Smooth muscle cell (in vitro differentiated cells): ENCODE measurements around the gene DOK6. TPM values are rescaled to one million over a fixed set of nuclear protein-coding genes. Genes with fewer than 3 reads are reported as not detected.

Source experiments
- DNase-seq: peaks from one replicate; lab custom pipeline; 2025; ENCODE audit not compliant: unreplicated experiment; lab: John Stamatoyannopoulos, UW
- H2AFZ ChIP-seq: fragments of 200-600 bp; sonication (generic); 2 replicates; pipeline ENCODE4 v1.6.0; 2016; ENCODE audit warnings: antibody characterized with exemption, low read depth, mild to moderate bottlenecking
- H3F3A ChIP-seq: fragments of 200-600 bp; sonication (generic); 2 replicates; pipeline ENCODE4 v1.6.0; 2017; ENCODE audit warnings: antibody characterized with exemption, low read depth
- H3K27ac ChIP-seq: fragments of 200-600 bp; sonication (generic); 2 replicates; pipeline ENCODE4 v1.5.1; 2016; ENCODE audit warnings: low read depth, mild to moderate bottlenecking
- H3K27me3 ChIP-seq: fragments of 200-600 bp; sonication (generic); 2 replicates; pipeline ENCODE4 v1.6.1; 2016; ENCODE audit warnings: low read depth, mild to moderate bottlenecking
- H3K36me3 ChIP-seq: fragments of 200-600 bp; sonication (generic); 2 replicates; pipeline ENCODE4 v1.5.1; 2016; ENCODE audit warnings: low read depth
- H3K4me1 ChIP-seq: fragments of 200-600 bp; sonication (generic); 2 replicates; pipeline ENCODE4 v1.5.1; 2016; ENCODE audit warnings: low read depth
- H3K4me2 ChIP-seq: fragments of 200-600 bp; sonication (generic); 2 replicates; pipeline ENCODE4 v1.6.0; 2016; ENCODE audit warnings: mild to moderate bottlenecking
- H3K4me3 ChIP-seq: fragments of 200-600 bp; sonication (generic); 2 replicates; pipeline ENCODE4 v1.5.1; 2016; ENCODE audit warnings: mild to moderate bottlenecking
- H3K79me2 ChIP-seq: fragments of 200-600 bp; sonication (generic); 2 replicates; pipeline ENCODE4 v1.6.0; 2016; ENCODE audit warnings: low read depth, mild to moderate bottlenecking
- H3K9ac ChIP-seq: fragments of 200-600 bp; sonication (generic); 2 replicates; pipeline ENCODE4 v1.6.0; 2016; ENCODE audit warnings: low read depth
- H3K9me3 ChIP-seq: fragments of 200-600 bp; sonication (generic); replicated peaks from 2 replicates; pipeline ENCODE4 v1.5.1; 2016; ENCODE audit warnings: low read depth
- H4K20me1 ChIP-seq: fragments of 200-600 bp; sonication (generic); 2 replicates; pipeline ENCODE4 v1.6.0; 2016; ENCODE audit warnings: low read depth
- WGBS: methylation state at CpG from one replicate; pipeline ENCODE4 v1.1.7; 2016; ENCODE audit warnings: low lambda C conversion rate; 5-methylcytosine and 5-hydroxymethylcytosine counted together
- polyA plus RNA-seq: library from polyadenylated mRNA; unstranded; fragments of >200 nt; fragmentation: Nextera tagmentation; extraction: Ambion mirVana; gene quantifications from 2 replicates; pipeline ENCODE4 v1.2.1, GENCODE V29; 2016
- total RNA-seq: library from RNA; depleted of rRNA; stranded (reverse); fragments of >200 nt; gene quantifications from 2 replicates; pipeline ENCODE4 v1.2.3, GENCODE V29; 2014
- TF ChIP-seq, protein P1 (sequence below): fragments of 200-600 bp; sonication (generic); IDR thresholded peaks from 2 replicates; pipeline ENCODE4 v1.5.1; 2017; ENCODE audit warnings: borderline replicate concordance, mild to moderate bottlenecking, antibody characterized with exemption; ENCODE audit not compliant: insufficient read depth, poor library complexity, severe bottlenecking

Gene DOK6
- total and polyA plus RNA-seq, 2 experiments from 2014 or later, result 7.2 to 21.4 TPM

DNA sequence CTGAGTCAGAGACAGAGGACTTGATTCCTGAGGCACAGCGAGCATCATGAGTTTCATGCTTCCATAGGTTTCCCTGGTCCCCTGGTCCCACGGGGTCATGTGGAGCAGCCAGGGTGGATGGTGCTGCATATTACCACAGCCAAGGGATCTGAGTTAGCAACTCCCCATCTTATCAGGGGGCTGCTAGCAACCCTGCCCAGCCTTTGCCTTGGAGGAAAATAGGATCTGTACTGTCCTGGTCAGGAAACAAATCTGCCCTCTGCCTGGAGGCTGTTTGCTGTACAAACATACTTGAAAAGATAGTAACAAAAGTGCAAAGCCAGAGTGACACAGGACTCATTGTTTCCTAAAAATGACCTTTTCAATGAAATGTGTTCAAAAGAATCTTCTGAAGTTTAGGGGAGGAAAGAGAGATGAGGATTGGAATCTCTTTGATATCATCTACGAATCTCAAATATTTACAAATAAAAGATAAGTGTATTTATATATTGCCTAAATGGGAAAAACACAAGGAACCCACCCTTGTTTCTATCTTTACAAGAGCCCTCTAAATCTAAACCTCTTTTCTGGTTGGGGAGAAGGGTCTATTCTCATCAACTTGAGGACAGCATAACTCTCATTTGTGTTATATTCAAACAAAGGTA lies 352.2 kb downstream of the DOK6 start:
- Histone ChIP-seq H3K4me3 (no peak overlapping the region), H3K9ac (no peak overlapping the region), H3K27me3 (no peaks in the 10 kb centered on the region), H3K79me2 (no peaks in the 10 kb centered on the region), H3K9me3 (peaks cover 4% of the 10 kb centered on the region), H3K36me3 (no peaks in the 10 kb centered on the region), H3K4me1 (no peaks in the 10 kb centered on the region), H3F3A (no peaks in the 10 kb centered on the region), H4K20me1 (no peaks in the 10 kb centered on the region), H2AFZ (no peak overlapping the region), H3K4me2 (no peak overlapping the region), H3K27ac (no peak overlapping the region)
- DNase-seq, result no peak
- TF ChIP-seq, protein P1, sequence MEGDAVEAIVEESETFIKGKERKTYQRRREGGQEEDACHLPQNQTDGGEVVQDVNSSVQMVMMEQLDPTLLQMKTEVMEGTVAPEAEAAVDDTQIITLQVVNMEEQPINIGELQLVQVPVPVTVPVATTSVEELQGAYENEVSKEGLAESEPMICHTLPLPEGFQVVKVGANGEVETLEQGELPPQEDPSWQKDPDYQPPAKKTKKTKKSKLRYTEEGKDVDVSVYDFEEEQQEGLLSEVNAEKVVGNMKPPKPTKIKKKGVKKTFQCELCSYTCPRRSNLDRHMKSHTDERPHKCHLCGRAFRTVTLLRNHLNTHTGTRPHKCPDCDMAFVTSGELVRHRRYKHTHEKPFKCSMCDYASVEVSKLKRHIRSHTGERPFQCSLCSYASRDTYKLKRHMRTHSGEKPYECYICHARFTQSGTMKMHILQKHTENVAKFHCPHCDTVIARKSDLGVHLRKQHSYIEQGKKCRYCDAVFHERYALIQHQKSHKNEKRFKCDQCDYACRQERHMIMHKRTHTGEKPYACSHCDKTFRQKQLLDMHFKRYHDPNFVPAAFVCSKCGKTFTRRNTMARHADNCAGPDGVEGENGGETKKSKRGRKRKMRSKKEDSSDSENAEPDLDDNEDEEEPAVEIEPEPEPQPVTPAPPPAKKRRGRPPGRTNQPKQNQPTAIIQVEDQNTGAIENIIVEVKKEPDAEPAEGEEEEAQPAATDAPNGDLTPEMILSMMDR, result no peak
- WGBS, result 79% methylated on average over 3 of the region's 3 CpGs

GRCh38 chr18:69754108-69754507 lies 353.4 kb downstream of the DOK6 start:
- no peaks in the 10 kb centered on the region for H3F3A ChIP-seq
- H3K79me2 ChIP-seq, result no peaks in the 10 kb centered on the region
- no peaks in the 10 kb centered on the region for H4K20me1 ChIP-seq
- H3K4me1 ChIP-seq, result no peaks in the 10 kb centered on the region
- TF ChIP-seq, protein P1, result no peak
- no peak overlapping the region for H2AFZ ChIP-seq
- no peaks in the 10 kb centered on the region for H3K27me3 ChIP-seq
- H3K4me3 ChIP-seq, result no peak overlapping the region
- no peak overlapping the region for H3K4me2 ChIP-seq
- 97% methylated on average over 3 of the region's 3 CpGs for WGBS
- peaks cover 4% of the 10 kb centered on the region for H3K9me3 ChIP-seq
- H3K36me3 ChIP-seq, result no peaks in the 10 kb centered on the region
- no peak overlapping the region for H3K27ac ChIP-seq
- no peak overlapping the region for H3K9ac ChIP-seq
- DNase-seq, result no peak

DNA sequence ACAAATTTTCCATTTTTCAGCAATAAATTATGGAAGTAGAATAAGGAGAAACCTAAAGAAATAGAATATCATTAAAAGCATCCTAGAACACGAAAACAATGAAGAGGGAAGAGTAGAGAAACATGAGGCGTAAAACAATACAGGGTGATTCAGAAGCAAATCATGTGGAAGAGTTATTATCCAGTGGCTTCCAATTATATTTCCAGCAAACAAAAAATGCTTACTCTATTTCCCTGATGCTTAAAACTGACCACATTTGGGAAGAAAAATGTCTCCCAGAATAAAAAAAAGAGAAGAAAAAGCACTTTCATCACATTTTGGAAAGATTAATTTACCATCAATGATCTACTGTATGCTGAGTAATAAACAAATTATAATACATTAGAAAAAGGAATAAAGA lies 354.4 kb downstream of the DOK6 start:
- no peak for DNase-seq
- Histone ChIP-seq H3K27ac (no peak overlapping the region), H3K79me2 (no peaks in the 10 kb centered on the region), H3K36me3 (no peaks in the 10 kb centered on the region), H3F3A (no peaks in the 10 kb centered on the region), H2AFZ (no peak overlapping the region), H3K27me3 (no peaks in the 10 kb centered on the region), H3K9ac (no peak overlapping the region), H3K4me1 (no peaks in the 10 kb centered on the region), H3K4me3 (no peak overlapping the region), H4K20me1 (no peaks in the 10 kb centered on the region), H3K9me3 (peaks cover 4% of the 10 kb centered on the region), H3K4me2 (no peak overlapping the region)
- TF ChIP-seq, protein P1, result no peak
- 97% methylated on average over 2 of the region's 2 CpGs for WGBS

DNA sequence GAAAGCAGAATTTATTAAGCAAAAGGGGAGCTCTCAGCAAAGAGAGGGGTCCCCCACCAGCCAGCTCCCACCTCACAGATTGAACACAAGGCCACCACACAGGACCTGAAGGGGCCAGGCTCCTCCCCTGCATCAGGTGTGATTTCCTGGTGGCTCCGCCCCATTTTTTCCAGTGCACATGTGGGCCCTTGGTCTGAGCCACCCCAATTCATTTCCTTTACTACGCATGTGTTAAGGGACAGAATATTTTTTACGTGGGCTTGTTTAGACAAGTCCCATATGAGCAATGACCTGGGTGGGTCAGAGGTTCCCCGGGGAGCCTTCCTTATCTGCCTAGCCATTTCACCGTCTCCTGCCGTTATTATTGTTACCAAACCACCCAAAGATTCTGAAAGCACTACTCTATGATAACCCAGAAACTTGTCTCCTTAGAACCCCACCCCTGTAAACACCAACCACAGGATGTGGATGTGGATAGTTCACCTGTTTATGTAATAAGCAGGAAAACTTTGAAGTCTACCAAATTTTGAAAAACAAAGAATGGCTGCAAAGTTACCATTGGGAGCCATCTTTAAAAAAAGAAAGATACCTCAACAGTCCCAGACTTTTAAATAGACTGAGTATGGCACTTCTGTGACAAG lies 355.3 kb downstream of the DOK6 start:
- Histone ChIP-seq H2AFZ (no peak overlapping the region), H3K79me2 (no peaks in the 10 kb centered on the region), H4K20me1 (no peaks in the 10 kb centered on the region), H3K4me1 (no peaks in the 10 kb centered on the region), H3K36me3 (no peaks in the 10 kb centered on the region), H3K9me3 (no peaks in the 10 kb centered on the region), H3K4me2 (no peak overlapping the region), H3F3A (no peaks in the 10 kb centered on the region), H3K4me3 (no peak overlapping the region), H3K27ac (no peak overlapping the region), H3K9ac (no peak overlapping the region), H3K27me3 (no peaks in the 10 kb centered on the region)
- WGBS, result 96% methylated on average over 6 of the region's 6 CpGs
- DNase-seq, result no peak
- TF ChIP-seq, protein P1, result no peak
